Stimulated activated CD4-positive, alpha-beta T cell treated with anti-CD3 and anti-CD28 coated beads, TNF-alpha, amount 100 ng/mL, for 24 hours (primary cell): ENCODE measurements around the gene ASB13.
A peak's percentile ranks its signal among the peaks of the same experiment; 100 is the strongest.
"Not testable (repeated sequence)": the region's sequence is repeated elsewhere in the genome, so short reads cannot be mapped to it uniquely, and the experiment has no call there.

ENCODE experiments used
- DNase-seq, 3 experiments: peaks; one replicate each; pipeline ENCODE4 v3.0.0-alpha.2; 2020; ENCODE audit warnings: low read depth in 3 of 3

Gene ASB13

GRCh38 chr10:5625992-5626777 is 40.2 kb downstream of the ASB13 start:
- DNase-seq: no peak

DNA sequence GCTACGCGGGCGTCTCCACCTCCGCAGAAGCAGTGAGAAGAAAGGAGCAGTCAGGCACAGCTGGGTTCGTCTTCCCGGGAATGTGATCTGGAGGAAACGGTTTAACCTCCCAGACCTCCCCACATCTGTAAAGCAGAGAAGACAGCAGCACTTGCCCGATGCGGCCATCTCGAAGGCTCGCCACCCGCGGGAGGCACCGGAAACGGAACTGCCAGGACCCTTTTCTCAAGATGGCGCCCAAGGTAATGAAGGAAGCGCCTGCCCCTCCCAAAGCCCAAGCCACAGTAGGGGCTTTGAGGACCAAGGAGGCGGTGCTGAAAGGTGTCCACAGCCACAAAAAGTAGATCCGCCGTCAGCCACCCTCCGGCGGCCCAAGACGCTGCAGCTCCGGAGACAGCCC is 41.7 kb downstream of the ASB13 start:
- DNase-seq: no peak

DNA sequence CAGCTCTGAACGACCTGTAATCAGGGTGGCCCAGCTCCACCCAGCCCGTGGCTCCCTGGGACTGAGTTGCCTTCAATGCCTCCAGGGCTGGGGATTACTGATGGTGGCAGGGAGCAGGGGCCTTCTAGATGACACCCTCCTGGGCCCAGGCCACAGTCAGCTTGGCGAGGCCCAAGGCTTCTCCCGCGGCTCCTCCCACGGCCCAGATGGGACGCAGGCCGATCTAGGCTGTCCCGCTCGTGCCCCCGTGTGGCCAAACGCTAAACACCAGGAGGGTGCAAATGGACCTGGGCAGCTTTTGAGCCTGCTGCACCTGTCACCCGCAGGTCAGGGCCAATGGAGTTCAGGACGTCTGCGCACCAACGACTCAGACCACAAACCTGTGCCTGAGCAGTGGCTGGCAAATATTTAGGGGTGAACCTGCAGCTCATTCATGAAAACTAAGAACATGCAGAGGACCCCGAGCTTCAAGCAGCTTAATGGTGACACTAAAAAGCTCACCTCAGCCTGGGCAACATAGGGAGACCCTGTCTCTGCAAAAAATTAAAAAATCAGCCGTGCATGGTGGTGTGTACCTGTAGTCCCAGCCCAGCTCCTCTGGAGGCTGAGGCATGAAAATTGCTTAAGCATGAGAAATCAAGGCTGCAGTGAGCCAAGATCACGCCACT is 43.2 kb downstream of the ASB13 start:
- DNase-seq: peak; percentile 64 to 86 (median 65)

- DNase-seq: no peak
Observed at GRCh38 chr10:5622186-5622960, 44.0 kb downstream of the ASB13 start.

DNA sequence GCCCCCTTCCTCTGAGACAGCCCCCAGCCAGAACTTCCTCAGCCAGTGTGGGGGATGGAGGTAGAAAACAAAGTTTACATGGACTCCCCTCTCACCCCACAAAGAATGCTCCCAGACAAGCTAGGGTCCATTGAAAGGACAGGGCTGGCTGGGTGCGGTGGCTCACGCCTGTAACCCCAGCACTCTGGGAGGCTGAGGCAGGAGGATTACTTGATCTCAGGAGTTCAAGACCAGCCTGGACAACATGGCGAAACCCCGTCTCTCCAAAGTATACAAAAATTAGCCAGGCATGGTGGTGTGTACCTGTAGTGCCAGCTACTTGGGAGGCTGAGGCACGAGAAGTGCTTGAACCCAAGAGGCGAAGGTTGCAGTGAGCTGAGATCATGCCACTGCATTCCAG is 45.0 kb downstream of the ASB13 start:
- not testable (repeated sequence) for DNase-seq

DNA sequence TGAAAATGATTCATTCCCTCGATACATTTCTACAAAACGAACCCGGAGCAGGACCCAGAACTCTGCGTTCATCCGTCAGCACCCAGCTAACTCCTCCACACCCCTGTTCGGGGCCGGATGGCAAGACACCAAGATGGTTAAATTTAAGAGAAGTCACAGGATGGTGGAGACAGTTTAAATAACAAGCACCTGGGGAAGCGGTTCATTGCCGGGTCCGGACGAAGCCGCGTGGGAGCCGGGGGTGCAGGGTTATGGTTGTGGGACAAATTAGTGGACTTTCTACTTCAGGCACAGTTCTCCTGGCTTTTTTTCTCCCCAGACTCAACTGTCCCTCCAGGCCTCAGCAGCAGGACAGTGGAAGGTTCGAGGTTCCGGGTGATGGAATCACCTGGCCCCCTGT is 45.4 kb downstream of the ASB13 start:
- DNase-seq: no peak

DNA sequence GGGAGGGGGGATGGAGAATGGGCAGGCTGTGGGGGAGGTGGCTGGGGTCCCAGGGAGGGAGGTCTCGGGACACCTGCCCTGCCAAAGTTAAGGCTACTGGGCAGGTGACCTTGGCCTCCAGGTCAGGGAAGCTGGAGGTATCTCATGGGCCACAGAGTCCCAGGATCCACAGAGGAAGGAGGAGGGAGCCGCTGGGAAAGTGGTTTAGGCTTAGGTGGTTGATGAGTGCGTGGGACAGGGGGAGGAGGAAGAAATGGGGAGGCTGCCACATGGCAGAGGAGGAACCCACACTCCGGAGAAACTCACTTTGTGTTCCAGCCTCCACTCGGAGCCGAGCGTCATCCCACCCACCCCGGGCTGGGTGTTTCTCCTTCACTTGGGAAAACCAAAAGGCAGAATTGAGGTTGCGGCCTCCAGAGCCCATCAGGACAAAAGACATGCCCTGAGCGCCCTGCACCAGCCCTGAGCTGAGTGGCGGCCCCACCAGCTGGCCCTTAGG is 46.1 kb downstream of the ASB13 start:
- DNase-seq: no peak

DNA sequence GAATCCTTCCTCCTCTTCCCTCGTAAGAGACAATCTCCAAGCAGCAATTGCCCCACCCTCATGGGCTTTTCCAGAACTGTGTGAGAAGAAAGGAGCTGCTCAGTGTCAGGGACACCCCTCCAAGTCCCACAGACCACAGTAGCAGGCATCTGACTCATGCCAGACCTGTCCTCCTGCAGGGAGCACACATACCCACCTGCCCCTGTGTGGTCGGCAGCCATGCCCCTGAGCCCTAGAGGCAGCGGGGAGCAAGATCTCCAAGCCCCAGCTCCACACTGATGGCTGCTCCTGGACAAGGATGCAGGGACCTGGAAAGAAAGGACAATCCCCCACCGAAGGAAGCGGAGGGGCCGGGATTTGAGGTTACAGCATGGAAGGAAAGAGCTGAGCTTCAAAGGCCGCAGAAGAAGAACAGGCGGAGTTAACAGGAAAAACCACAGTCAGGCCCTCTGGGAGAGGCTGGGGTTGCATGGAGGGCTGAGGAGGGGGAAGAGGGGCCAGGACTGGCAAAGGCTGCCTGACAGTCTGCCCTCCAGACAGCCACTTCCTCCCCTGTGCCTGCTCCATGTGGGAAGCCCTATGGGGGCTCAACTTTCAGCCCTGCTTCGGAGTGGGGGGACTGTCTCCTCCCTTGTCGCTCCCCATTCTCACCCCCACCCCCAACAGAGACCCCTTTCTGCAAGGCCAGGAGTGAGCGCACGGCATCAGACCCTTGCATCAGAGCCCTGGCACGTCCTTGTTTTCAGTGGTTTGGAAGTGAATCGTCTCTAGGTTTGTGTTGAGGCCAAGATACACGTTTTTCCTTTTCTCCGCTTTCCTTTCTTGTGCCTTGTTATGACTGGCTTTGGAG is 46.8 kb downstream of the ASB13 start:
- DNase-seq: no peak

GRCh38 chr10:5618829-5619228 is 47.6 kb downstream of the ASB13 start:
- no peak for DNase-seq

DNA sequence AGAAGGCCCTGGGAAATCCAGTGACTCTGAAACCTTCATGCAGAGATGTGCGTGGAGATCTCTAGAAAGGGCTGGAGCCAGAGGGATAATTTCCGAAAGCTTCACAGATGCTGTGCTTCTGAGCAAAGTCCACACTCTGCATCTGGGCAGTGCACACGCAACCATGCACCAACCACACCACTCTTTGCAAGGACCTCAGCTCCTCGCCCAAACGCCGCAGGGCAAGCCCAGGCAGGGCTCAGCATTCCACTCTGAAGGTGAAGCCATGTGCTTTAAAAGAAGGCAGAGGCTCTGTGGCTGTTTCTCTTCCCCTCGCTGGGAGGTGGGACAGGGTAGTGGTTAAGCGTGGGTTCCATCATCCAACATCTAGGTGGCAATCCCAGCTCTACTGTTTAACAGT is 48.4 kb downstream of the ASB13 start:
- DNase-seq: no peak

DNA sequence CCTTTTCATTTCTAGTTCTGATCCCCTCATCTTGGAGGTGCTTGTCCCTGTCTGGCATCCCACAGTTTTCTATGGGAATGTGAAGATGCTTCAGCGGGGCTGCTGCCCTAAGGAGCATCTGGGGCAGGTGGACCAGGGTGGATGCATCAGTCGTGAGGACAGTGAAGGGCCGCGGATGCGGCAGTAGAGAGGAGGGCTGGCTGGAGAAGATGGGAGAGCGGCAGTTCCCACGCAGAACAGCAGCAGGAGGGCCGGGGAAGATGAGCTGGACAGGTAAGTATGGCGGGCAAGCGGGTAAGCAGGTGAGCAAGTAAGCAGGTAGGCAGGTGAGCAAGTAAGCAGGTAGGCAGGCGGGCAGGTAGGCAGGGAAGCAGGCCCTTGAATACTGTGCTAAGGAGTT is 48.9 kb downstream of the ASB13 start:
- no peak for DNase-seq

- no peak for DNase-seq
Observed at GRCh38 chr10:5616836-5617235, 49.6 kb downstream of the ASB13 start.

DNA sequence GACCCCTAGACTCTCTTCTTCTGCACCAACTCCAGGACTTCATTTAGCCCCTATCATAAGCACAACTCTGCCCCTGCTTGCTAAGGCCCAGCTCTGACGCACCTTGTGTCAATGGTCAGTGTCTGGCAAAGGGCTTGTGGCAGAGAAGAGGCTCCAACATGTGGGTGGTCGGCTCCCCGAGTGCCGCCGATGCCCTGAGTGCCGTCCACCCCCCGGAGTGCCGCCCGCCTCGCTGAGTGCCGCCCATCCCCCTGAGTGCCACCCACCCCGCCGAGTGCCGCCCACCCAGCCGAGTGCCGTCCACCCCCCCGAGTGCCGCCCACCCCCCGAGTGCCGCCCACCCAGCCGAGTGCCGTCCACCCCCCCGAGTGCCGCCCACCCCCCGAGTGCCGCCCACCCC is 50.3 kb downstream of the ASB13 start:
- DNase-seq: no peak

GRCh38 chr10:5615316-5615715 is 51.1 kb downstream of the ASB13 start:
- DNase-seq: no peak

DNA sequence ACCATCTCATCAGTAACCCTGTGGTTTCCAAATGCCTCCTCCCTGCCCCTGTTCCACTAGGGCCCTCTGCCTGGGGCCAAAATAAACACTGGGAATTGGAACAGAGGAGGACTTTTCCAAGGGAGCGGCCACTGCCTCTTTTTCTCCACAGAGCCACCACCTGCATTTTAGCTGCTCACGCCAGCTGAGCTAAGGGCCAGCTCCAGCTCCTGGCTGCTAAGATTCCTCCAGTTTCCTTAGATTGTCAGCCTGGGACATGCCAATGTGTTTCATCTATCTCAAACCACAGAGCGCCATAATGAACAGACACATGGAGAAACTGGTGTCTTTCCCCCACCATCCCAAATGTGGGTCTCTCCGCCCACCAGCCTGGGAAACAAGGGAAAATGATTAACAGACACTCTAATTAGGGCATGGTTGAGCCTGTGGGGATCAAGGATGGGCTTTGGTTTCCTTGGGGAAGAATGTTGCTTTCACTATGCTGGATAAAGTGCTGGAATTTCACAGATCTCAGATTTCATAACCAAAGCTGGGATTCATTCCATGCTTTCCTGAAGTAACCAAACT is 52.2 kb downstream of the ASB13 start:
- no peak for DNase-seq

GRCh38 chr10:5613481-5614154 is 52.8 kb downstream of the ASB13 start:
- no peak for DNase-seq

DNA sequence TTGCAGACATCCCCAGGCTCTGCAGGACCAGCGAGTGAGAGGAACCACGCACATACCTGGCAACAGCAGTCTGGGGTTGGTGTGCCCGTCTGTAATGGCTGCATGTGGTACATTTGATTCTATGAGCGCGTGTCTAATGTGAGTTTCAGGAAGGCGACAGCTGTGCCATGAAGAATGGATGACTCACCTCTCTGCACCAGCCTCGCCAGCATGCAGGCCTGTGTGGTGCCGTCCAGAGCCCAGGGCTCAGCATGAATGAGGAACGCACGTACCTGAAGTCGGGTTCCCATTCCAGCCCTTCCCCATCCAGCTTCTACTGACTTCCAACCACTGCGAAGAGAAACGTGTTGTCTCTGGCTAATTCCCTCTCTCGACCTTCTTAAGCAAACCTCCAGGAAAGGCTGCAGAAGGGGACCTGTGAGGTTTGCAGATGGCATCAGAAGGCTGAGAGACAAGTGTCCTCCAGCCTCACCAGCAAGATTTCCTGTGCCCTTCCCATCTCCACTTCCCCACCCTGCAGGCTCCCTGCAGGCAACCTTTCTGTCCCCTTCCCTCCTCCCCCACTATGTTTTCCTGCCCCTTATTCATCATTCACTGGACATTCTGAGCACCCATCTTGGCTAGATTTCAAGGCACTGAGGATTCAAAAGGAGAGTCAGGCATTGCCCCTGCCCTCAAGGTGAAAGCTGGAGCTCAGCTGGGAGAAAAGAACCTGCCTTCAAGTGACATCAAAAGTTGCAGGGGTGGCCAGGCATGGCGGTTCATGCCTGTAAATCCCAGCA is 54.3 kb downstream of the ASB13 start:
- no peak for DNase-seq

DNA sequence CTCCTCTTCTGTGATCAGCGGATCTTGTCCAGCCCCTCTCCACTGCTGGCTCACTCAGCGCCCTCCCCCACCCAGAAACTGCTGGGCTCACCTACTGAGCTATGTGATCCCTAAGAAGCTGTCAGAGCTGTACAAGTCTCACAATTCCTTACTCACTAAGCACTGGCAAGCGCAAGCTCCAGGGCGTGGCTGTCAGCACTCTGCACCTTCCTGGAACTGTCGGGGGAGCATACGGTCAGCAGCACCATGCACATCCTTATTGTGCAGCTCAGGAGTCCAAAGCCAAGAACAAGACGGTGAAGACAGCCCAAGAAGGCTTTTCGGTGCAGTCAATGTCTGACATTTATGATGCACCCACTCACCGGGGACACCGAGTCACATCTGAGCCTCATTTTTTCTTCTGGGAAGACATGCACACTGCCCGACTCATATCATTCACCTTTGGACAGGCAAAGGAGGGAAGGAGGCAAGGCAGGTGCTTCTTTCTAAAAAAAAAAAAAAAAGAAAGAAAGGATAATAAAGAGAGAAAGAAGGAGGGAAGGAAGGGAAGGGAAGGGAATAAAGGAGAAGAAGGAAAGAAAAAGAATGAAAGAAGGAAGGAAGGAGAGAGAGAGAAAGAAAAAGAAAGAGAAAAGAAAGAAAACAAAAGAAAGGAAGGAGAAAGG is 56.3 kb downstream of the ASB13 start:
- no peak for DNase-seq

DNA sequence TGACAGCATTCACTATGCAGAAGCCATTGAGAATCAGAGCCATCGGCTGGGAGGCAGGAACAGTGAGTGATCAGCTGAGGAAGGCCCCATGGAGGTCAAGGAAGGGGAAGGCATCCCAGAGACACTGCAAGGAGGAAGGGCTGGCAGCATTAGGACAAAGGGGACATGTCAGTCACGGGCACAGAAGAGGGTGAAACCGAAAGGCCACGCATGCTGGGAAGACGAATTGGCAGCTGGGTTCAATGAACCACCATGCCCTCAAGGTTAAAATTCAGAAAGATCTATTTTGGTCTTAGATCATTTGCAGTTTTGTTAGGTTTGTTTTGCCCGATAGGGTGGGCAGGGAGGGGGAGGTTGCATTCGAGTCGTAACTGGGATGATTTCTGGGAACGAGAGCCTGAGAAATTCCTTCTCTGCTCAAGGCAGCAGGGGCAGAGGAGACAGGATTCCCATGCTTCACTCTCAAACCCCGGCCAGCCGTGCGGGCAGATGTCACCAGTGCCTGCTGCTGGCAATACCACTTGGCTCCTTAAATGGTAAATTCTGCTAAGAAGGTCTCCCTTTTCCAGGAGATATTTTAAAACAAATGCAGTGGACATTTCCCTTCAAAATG is 57.7 kb downstream of the ASB13 start:
- no peak for DNase-seq
